Testis (tissue), 2 donors: ENCODE results near the gene CEACAM3.

ENCODE experiments used
- POLR2A ChIP-seq: fragments of 450-650 bp; IDR thresholded peaks from one replicate; pipeline ENCODE4 v1.6.1; 2017; ENCODE audit warnings: antibody characterized with exemption, mild to moderate bottlenecking, moderate library complexity
- TF ChIP-seq, protein P1 (sequence below), 3 experiments: fragments of 450-650 bp in 2 of 3; fragments of 200-600 bp in 1 of 3; sonication (generic) in 1 of 3; IDR thresholded peaks; one replicate each; pipeline ENCODE4 v1.5.1; 2016 to 2019; ENCODE audit warnings: antibody characterized with exemption in 3 of 3, mild to moderate bottlenecking in 2 of 3, moderate library complexity in 1 of 3

DNA sequence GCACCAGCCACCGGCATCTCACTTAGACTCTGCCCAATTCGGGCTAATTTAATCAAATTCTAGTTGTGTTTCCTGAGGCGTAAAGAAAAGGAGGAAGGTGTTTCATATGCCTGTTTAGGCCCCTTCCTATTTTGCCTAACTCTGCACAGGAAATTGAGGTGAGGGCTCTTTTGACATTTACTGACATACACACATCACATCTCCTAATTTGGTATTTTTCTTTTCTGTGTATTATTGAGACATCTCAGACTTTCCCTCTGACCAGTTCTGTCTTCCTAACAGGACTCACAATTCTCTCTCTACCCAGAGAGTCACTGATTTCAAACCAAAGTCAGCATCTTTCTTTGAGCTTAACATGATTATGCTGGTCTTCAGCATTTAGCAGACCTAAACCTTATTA, 7.9 kb downstream of the CEACAM3 start:
- TF ChIP-seq, protein P1, sequence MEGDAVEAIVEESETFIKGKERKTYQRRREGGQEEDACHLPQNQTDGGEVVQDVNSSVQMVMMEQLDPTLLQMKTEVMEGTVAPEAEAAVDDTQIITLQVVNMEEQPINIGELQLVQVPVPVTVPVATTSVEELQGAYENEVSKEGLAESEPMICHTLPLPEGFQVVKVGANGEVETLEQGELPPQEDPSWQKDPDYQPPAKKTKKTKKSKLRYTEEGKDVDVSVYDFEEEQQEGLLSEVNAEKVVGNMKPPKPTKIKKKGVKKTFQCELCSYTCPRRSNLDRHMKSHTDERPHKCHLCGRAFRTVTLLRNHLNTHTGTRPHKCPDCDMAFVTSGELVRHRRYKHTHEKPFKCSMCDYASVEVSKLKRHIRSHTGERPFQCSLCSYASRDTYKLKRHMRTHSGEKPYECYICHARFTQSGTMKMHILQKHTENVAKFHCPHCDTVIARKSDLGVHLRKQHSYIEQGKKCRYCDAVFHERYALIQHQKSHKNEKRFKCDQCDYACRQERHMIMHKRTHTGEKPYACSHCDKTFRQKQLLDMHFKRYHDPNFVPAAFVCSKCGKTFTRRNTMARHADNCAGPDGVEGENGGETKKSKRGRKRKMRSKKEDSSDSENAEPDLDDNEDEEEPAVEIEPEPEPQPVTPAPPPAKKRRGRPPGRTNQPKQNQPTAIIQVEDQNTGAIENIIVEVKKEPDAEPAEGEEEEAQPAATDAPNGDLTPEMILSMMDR (IDR thresholded peaks at IDR 0.05) = no peak
- no peak for TF ChIP-seq POLR2A
